A549 (cell line): Measurements from ENCODE around the gene MEAF6.

Source experiments
- CHD2 ChIP-seq: fragments of 150-350 bp; IDR thresholded peaks from 2 replicates; pipeline ENCODE4 v1.6.1; 2014; ENCODE audit warnings: low read length; ENCODE audit not compliant: partially characterized antibody
- HDAC2 ChIP-seq: fragments of 200-600 bp; sonication (generic); IDR thresholded peaks from 2 replicates; pipeline ENCODE4 v1.6.1; 2016
- JUN ChIP-seq, 2 experiments: fragments of >200 bp; sonication (Bioruptor Twin); formaldehyde crosslinking; IDR thresholded peaks; 2 replicates in 1 of 2; 3 replicates in 1 of 2; pipeline ENCODE4 v1.6.1; 2016 to 2017
- POLR2A ChIP-seq: IDR thresholded peaks from 2 replicates; pipeline ENCODE4 v1.6.1; 2012; ENCODE audit warnings: mild to moderate bottlenecking, low read length
- POLR2AphosphoS2 ChIP-seq: conservative IDR thresholded peaks from 2 replicates; pipeline ENCODE4 v1.6.1; 2012; ENCODE audit warnings: low read length, improper control_type of control experiment, inconsistent platforms
- RAD21 ChIP-seq, 2 experiments: fragments of >200 bp in 1 of 2; sonication (Bioruptor Twin) in 1 of 2; formaldehyde crosslinking in 1 of 2; IDR thresholded peaks in 1 of 2; conservative IDR thresholded peaks in 1 of 2; 2 replicates in 1 of 2; 3 replicates in 1 of 2; pipeline ENCODE4 v1.6.1; 2012 to 2018; ENCODE audit warnings: inconsistent platforms in 1 of 2
- RCOR1 ChIP-seq: fragments of 150-350 bp; IDR thresholded peaks from 2 replicates; pipeline ENCODE4 v1.6.1; 2014; ENCODE audit warnings: antibody characterized with exemption, low read length, low read depth
- TF ChIP-seq, protein P1 (sequence below): fragments of 200-600 bp; sonication (generic); IDR thresholded peaks from 2 replicates; pipeline ENCODE4 v1.6.1; 2016; ENCODE audit warnings: antibody characterized with exemption, mild to moderate bottlenecking, moderate library complexity
- TF ChIP-seq, protein P2 (sequence below): fragments of >200 bp; sonication (Bioruptor Twin); formaldehyde crosslinking; IDR thresholded peaks from 3 replicates; pipeline ENCODE4 v1.5.1; 2016
- TF ChIP-seq, protein P3 (sequence below): IDR thresholded peaks from 2 replicates; pipeline ENCODE4 v1.6.1; 2012

DNA sequence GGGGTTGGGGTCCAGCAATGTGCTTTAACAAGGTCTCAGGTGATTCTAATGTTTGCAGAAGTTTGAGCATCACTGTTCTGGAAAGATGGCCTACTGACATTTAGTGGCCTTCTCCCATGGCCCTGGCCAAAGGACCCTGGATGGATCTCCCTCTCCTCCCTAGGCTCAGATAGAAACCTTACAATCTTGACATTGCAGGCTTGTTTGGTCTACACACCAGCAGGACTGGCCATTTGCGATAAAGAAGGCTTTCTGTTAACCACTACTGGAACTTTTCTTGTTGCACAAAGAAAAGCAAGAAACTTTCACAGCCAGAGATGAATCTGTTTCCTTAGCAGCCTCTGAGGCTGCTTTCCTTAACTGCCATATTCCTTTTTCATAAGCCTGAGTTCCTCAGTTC is 48.4 kb upstream of the MEAF6 start:
- no peak for TF ChIP-seq RAD21 (conservative IDR thresholded peaks at IDR 0.05 in 1 of 2, IDR thresholded peaks at IDR 0.05 in 1 of 2)
- TF ChIP-seq RCOR1 = no peak
- TF ChIP-seq, protein P1, sequence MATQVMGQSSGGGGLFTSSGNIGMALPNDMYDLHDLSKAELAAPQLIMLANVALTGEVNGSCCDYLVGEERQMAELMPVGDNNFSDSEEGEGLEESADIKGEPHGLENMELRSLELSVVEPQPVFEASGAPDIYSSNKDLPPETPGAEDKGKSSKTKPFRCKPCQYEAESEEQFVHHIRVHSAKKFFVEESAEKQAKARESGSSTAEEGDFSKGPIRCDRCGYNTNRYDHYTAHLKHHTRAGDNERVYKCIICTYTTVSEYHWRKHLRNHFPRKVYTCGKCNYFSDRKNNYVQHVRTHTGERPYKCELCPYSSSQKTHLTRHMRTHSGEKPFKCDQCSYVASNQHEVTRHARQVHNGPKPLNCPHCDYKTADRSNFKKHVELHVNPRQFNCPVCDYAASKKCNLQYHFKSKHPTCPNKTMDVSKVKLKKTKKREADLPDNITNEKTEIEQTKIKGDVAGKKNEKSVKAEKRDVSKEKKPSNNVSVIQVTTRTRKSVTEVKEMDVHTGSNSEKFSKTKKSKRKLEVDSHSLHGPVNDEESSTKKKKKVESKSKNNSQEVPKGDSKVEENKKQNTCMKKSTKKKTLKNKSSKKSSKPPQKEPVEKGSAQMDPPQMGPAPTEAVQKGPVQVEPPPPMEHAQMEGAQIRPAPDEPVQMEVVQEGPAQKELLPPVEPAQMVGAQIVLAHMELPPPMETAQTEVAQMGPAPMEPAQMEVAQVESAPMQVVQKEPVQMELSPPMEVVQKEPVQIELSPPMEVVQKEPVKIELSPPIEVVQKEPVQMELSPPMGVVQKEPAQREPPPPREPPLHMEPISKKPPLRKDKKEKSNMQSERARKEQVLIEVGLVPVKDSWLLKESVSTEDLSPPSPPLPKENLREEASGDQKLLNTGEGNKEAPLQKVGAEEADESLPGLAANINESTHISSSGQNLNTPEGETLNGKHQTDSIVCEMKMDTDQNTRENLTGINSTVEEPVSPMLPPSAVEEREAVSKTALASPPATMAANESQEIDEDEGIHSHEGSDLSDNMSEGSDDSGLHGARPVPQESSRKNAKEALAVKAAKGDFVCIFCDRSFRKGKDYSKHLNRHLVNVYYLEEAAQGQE = no peak
- no peak for TF ChIP-seq POLR2A
- TF ChIP-seq JUN (IDR thresholded peaks at IDR 0.05) = no peak
- TF ChIP-seq, protein P2, sequence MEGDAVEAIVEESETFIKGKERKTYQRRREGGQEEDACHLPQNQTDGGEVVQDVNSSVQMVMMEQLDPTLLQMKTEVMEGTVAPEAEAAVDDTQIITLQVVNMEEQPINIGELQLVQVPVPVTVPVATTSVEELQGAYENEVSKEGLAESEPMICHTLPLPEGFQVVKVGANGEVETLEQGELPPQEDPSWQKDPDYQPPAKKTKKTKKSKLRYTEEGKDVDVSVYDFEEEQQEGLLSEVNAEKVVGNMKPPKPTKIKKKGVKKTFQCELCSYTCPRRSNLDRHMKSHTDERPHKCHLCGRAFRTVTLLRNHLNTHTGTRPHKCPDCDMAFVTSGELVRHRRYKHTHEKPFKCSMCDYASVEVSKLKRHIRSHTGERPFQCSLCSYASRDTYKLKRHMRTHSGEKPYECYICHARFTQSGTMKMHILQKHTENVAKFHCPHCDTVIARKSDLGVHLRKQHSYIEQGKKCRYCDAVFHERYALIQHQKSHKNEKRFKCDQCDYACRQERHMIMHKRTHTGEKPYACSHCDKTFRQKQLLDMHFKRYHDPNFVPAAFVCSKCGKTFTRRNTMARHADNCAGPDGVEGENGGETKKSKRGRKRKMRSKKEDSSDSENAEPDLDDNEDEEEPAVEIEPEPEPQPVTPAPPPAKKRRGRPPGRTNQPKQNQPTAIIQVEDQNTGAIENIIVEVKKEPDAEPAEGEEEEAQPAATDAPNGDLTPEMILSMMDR = no peak
- TF ChIP-seq, protein P3, sequence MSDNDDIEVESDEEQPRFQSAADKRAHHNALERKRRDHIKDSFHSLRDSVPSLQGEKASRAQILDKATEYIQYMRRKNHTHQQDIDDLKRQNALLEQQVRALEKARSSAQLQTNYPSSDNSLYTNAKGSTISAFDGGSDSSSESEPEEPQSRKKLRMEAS = no peak
- TF ChIP-seq POLR2AphosphoS2 = no peak
- TF ChIP-seq CHD2 = no peak
- TF ChIP-seq HDAC2 = no peak
